ENCODE measurements around the gene TEX28.
A peak's percentile ranks its signal among the peaks of the same experiment; 100 is the strongest.
"Not testable (repeated sequence)": the region's sequence is repeated elsewhere in the genome, so short reads cannot be mapped to it uniquely, and the experiment has no call there.

Gene TEX28

GRCh38 chrX:154294791-154295574 lies at the start of gene TEX28:
TEX28 (minus strand) TSS chrX:154295124; CDS start chrX:154292117, 3,007 bp downstream.
- no peak within 1 kb of the TSS for H3K4me3 Mint-ChIP-seq
- no peaks in the 10 kb centered on the region for H3K4me1 Mint-ChIP-seq (ENCODE audit: low read depth)
- H3K27ac Mint-ChIP-seq: no peak within 1 kb of the TSS
- H3K36me3 Mint-ChIP-seq (ENCODE audit: low read depth): no peaks in the 10 kb centered on the region
- no peaks in the 10 kb centered on the region for H3K9me3 Mint-ChIP-seq
- intact Hi-C loops (cut with micrococcal nuclease): no loop called here
- H3K27me3 Mint-ChIP-seq: no peaks in the 10 kb centered on the region

DNA sequence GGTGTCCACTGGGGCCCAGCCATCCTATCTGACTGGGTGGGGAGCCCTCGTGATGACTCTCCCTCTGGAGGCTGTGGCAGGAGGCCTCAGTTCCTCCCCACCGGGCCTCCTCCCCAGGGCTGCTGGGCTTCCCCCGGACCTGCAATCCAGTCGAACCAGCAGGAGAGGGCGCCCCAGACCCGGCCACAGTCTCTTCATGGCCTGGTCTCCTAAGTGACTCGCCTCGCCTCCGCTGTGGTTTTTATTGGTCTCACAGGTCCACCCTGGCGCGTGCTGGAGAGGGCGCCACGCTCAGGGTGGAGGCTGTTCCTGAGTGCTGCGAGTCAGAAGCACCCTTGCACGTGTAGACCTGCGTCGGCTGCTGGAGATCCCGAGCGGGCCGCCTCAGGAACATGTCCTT lies 48.7 kb upstream of the TEX28 start:
- H3K36me3 Mint-ChIP-seq (ENCODE audit: low read depth): peaks cover 15% of the 10 kb centered on the region
- H3K4me3 Mint-ChIP-seq; H3K4me1 Mint-ChIP-seq (ENCODE audit: low read depth); H3K9me3 Mint-ChIP-seq; H3K27me3 Mint-ChIP-seq; intact Hi-C loops (cut with micrococcal nuclease); H3K27ac Mint-ChIP-seq: not testable (repeated sequence)

DNA sequence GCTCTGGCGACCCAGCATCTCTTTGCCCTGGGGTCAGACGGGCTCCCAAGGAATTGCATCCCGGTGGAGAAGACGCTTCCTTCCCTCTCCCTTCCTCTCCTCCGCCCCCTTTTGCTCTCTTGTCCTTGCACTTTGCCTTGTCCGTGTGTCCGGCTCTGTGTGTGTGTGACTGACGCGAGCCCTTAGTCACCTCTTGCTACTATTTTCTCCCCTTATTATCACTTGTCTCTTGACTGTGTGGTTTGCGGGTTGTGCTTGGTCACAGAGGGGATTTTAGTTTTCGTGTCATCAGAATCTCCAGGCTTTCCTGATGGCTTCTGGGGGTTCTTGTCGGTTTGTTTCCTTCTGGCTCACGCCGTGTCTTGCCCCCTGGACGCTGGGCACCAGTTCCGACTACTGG lies 48.1 kb upstream of the TEX28 start:
- H3K4me3 Mint-ChIP-seq; intact Hi-C loops (cut with micrococcal nuclease); H3K36me3 Mint-ChIP-seq (ENCODE audit: low read depth); H3K9me3 Mint-ChIP-seq; H3K27me3 Mint-ChIP-seq; H3K4me1 Mint-ChIP-seq (ENCODE audit: low read depth); H3K27ac Mint-ChIP-seq: not testable (repeated sequence)

DNA sequence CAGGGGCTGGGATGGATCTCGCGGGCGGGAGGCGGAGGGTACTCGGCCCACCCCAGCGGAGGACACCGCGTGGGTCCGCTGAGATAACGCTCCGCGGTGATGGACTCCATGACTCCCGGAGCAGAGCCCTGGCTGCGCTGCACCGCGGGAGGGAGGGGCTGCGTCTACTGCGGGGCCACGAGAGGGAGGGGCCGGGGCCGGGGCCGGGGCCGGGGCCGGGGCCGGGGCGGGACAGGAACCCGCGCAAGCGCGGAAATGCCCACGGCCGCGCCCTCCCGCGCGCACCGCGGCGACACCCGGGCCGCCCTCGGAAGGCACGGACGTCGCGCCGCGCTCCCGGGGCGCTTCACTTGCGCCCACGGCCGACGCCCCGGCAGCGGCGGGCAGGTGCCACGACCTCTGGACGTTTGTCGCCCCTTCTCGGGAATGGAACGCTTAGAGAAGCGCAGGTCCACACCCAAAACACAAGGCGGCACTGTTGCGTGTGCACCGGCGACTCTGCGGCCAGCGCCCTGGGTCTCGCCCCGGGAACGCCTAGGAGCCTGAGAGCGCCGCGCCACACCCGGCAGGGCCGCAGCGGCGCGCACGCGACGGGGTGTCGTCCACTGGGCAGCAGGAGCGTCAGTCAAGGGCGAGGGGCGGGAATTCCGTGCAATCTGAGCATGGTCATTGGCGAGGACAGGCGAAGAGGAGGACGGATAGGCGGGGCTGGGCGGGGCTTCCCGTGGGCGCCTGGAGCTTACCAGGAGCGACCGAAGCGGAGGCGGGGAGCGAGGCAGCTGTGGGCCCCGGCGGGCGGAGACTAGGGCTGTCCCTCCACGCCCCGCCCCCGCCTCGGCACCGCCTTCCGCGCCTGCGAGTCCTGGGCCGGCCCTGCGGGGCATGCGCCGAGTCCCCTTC lies 46.7 kb upstream of the TEX28 start:
- H3K27me3 Mint-ChIP-seq; H3K36me3 Mint-ChIP-seq (ENCODE audit: low read depth); H3K4me1 Mint-ChIP-seq (ENCODE audit: low read depth); H3K4me3 Mint-ChIP-seq; intact Hi-C loops (cut with micrococcal nuclease); H3K9me3 Mint-ChIP-seq; H3K27ac Mint-ChIP-seq: not testable (repeated sequence)

GRCh38 chrX:154334496-154334895 lies 39.6 kb upstream of the TEX28 start:
- H3K27ac Mint-ChIP-seq: no peak overlapping the region
- no peaks in the 10 kb centered on the region for H3K9me3 Mint-ChIP-seq
- intact Hi-C loops (cut with micrococcal nuclease): no loop called here
- no peak overlapping the region for H3K4me3 Mint-ChIP-seq
- peaks cover 17% of the 10 kb centered on the region for H3K4me1 Mint-ChIP-seq (ENCODE audit: low read depth)
- H3K36me3 Mint-ChIP-seq (ENCODE audit: low read depth): no peaks in the 10 kb centered on the region
- no peaks in the 10 kb centered on the region for H3K27me3 Mint-ChIP-seq

DNA sequence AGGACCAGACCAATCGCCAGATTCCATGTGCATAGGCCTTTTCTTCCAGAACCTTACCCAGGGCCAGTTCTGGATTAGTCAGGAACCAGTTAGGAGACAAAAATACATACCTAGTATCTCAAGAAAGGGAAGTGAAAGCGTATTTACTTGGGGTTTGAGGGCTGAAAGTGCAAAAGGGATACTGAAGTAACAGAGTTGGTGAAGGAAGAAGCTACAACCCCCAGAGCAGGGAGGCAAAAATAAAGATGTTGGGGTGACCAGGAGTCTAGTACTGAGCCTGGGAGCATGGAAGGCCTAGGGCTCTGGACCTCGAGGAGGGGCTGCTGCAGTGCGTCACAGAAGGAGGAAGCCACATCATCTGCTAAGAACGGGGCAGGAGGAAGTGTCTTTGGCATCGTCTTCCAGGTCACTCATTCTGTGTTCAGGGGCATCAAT lies 38.9 kb upstream of the TEX28 start:
- Mint-ChIP-seq H3K27me3 (no peaks in the 10 kb centered on the region), H3K36me3 (ENCODE audit: low read depth) (no peaks in the 10 kb centered on the region), H3K4me1 (ENCODE audit: low read depth) (peaks cover 17% of the 10 kb centered on the region), H3K4me3 (no peak overlapping the region), H3K9me3 (no peaks in the 10 kb centered on the region), H3K27ac (peak overlapping the region; percentile 64)
- intact Hi-C loops (cut with micrococcal nuclease): no loop called here

GRCh38 chrX:154333116-154333515 lies 38.2 kb upstream of the TEX28 start:
- intact Hi-C loops (cut with micrococcal nuclease): no loop called here
- H3K4me1 Mint-ChIP-seq (ENCODE audit: low read depth): peaks cover 17% of the 10 kb centered on the region
- no peaks in the 10 kb centered on the region for H3K9me3 Mint-ChIP-seq
- no peaks in the 10 kb centered on the region for H3K27me3 Mint-ChIP-seq
- H3K27ac Mint-ChIP-seq: no peak overlapping the region
- H3K36me3 Mint-ChIP-seq (ENCODE audit: low read depth): no peaks in the 10 kb centered on the region
- no peak overlapping the region for H3K4me3 Mint-ChIP-seq

DNA sequence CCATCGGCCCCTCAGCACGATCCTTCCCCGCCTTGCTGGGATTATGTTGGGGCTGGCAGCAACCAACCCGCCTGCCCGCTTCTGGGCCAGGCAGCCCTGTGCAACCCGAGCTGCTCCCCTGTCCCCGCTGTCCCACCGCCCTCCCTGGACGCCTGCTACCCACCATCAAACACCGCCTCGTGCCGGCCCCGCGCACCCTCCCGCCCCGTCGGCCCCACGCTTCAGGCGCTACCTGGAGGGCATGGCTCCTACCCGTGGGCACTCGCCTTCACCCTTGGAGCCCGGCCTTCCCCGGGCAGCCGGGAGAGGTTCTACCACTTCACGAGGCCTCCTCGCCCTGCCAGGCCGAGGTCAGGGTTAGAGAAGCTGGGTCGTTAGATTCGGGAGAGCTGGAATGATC lies 37.6 kb upstream of the TEX28 start:
- intact Hi-C loops (cut with micrococcal nuclease): no loop called here

DNA sequence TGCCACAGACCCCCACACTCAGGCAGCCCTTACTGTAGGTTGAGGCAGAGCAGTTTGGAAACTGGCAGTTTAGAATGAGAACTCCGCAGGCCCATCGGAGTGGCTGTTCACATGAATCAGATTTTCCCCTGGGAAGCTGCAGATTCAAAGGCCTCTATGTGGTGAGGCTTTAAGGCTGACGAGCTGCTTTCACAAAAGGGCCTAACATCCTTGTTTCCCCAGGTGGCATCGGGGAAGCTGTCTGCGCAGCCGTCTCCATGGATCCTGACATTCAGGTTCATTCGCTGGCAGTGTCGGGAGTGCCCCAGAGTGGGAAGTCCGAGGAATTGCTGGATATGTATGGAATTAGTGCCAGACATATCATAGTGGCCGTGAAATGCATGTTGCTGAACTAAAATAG lies 34.4 kb upstream of the TEX28 start:
- no peak overlapping the region for H3K27ac Mint-ChIP-seq
- no peak overlapping the region for H3K4me3 Mint-ChIP-seq
- H3K4me1 Mint-ChIP-seq (ENCODE audit: low read depth): peaks cover 19% of the 10 kb centered on the region
- no peaks in the 10 kb centered on the region for H3K9me3 Mint-ChIP-seq
- H3K27me3 Mint-ChIP-seq: peaks cover 6% of the 10 kb centered on the region
- no peaks in the 10 kb centered on the region for H3K36me3 Mint-ChIP-seq (ENCODE audit: low read depth)
- intact Hi-C loops (cut with micrococcal nuclease): no loop called here

More for the DNA sequence above, 37.6 kb upstream of the TEX28 start:
- Mint-ChIP-seq H3K4me3 (no peak overlapping the region), H3K4me1 (ENCODE audit: low read depth) (peaks cover 21% of the 10 kb centered on the region), H3K27me3 (no peaks in the 10 kb centered on the region), H3K9me3 (no peaks in the 10 kb centered on the region), H3K36me3 (ENCODE audit: low read depth) (no peaks in the 10 kb centered on the region), H3K27ac (no peak overlapping the region)

GRCh38 chrX:154328646-154329045 lies 33.7 kb upstream of the TEX28 start:
- H3K27me3 Mint-ChIP-seq: peaks cover 10% of the 10 kb centered on the region
- no peak overlapping the region for H3K4me3 Mint-ChIP-seq
- H3K27ac Mint-ChIP-seq: no peak overlapping the region
- H3K4me1 Mint-ChIP-seq (ENCODE audit: low read depth): peaks cover 12% of the 10 kb centered on the region
- no peaks in the 10 kb centered on the region for H3K9me3 Mint-ChIP-seq
- intact Hi-C loops (cut with micrococcal nuclease): no loop called here
- H3K36me3 Mint-ChIP-seq (ENCODE audit: low read depth): no peaks in the 10 kb centered on the region

GRCh38 chrX:154327038-154327820 lies 32.3 kb upstream of the TEX28 start:
- intact Hi-C loops (cut with micrococcal nuclease): no loop called here
- Mint-ChIP-seq H3K36me3 (ENCODE audit: low read depth) (no peaks in the 10 kb centered on the region), H3K27ac (no peak overlapping the region), H3K27me3 (peaks cover 10% of the 10 kb centered on the region), H3K4me3 (no peak overlapping the region), H3K9me3 (no peaks in the 10 kb centered on the region), H3K4me1 (ENCODE audit: low read depth) (peaks cover 10% of the 10 kb centered on the region)

DNA sequence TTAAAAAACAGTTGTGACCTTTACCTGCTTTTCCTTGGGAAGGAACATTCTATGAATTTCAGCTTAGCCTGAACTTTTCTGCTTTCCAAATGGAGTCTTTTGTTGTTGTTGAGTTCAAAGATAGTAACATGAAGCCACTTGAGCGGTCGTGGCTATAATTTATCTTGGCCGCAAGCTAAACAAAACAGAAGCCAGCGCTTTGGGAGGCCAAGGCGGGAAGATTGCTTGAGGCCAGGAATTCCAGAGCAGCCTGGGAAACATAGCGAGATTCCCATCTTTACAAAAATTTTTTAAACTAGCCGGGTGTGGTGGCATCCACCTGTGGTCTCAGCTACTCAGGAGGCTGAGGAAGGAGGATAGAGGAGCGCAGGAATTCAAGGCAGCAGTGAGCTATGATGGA lies 30.6 kb upstream of the TEX28 start:
- no peaks in the 10 kb centered on the region for H3K36me3 Mint-ChIP-seq (ENCODE audit: low read depth)
- intact Hi-C loops (cut with micrococcal nuclease): no loop called here
- H3K9me3 Mint-ChIP-seq: no peaks in the 10 kb centered on the region
- H3K27me3 Mint-ChIP-seq: peaks cover 17% of the 10 kb centered on the region
- H3K4me3 Mint-ChIP-seq: no peak overlapping the region
- peaks cover 10% of the 10 kb centered on the region for H3K4me1 Mint-ChIP-seq (ENCODE audit: low read depth)
- H3K27ac Mint-ChIP-seq: no peak overlapping the region

GRCh38 chrX:154323537-154323936 lies 28.6 kb upstream of the TEX28 start:
- Mint-ChIP-seq H3K27me3 (peaks cover 24% of the 10 kb centered on the region), H3K27ac (no peak overlapping the region), H3K4me1 (ENCODE audit: low read depth) (peaks cover 10% of the 10 kb centered on the region), H3K9me3 (no peaks in the 10 kb centered on the region), H3K4me3 (no peak overlapping the region), H3K36me3 (ENCODE audit: low read depth) (no peaks in the 10 kb centered on the region)
- intact Hi-C loops (cut with micrococcal nuclease): no loop called here

- no peak overlapping the region for H3K4me3 Mint-ChIP-seq
- H3K36me3 Mint-ChIP-seq (ENCODE audit: low read depth): no peaks in the 10 kb centered on the region
- H3K9me3 Mint-ChIP-seq: no peaks in the 10 kb centered on the region
- no peak overlapping the region for H3K27ac Mint-ChIP-seq
- peaks cover 9% of the 10 kb centered on the region for H3K4me1 Mint-ChIP-seq (ENCODE audit: low read depth)
- intact Hi-C loops (cut with micrococcal nuclease): no loop called here
- H3K27me3 Mint-ChIP-seq: peaks cover 24% of the 10 kb centered on the region
Observed at GRCh38 chrX:154322890-154323289, 28.0 kb upstream of the TEX28 start.
